Thyroid gland (tissue), 4 donors: ENCODE measurements around the gene AFF3.

ENCODE experiments used
- POLR2A ChIP-seq, 2 donors: fragments of 450-650 bp; IDR thresholded peaks; one replicate each; pipeline ENCODE4 v1.6.1; 2017; ENCODE audit warnings: antibody characterized with exemption in 2 of 2, mild to moderate bottlenecking in 2 of 2, moderate library complexity in 1 of 2
- TF ChIP-seq, protein P1 (sequence below), 6 experiments: fragments of 200-600 bp in 3 of 6; fragments of 450-650 bp in 3 of 6; sonication (generic) in 3 of 6; IDR thresholded peaks; one replicate each; pipeline ENCODE4 v1.5.1; 2016 to 2019; ENCODE audit warnings: antibody characterized with exemption in 6 of 6, mild to moderate bottlenecking in 2 of 6, inconsistent platforms in 1 of 6, moderate library complexity in 1 of 6

DNA sequence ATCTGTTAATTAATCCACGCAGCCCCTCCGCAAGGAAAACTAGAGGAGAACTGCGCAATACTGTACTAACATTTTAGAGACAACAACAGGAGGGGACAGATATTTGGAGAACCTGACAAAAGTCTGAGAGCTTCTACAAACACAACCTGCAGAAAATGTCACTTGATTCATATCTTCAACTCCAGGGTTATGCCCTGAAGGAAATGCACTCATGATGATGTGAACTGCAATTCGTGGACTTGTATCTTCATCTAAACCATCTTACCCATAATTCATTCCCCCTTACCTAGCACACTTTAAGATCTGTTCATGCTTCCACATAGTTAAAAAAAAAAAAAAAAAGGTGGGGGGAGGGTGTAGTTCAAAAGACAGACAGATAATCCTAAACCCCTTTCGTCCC, 75.5 kb downstream of the AFF3 start:
- TF ChIP-seq, protein P1, sequence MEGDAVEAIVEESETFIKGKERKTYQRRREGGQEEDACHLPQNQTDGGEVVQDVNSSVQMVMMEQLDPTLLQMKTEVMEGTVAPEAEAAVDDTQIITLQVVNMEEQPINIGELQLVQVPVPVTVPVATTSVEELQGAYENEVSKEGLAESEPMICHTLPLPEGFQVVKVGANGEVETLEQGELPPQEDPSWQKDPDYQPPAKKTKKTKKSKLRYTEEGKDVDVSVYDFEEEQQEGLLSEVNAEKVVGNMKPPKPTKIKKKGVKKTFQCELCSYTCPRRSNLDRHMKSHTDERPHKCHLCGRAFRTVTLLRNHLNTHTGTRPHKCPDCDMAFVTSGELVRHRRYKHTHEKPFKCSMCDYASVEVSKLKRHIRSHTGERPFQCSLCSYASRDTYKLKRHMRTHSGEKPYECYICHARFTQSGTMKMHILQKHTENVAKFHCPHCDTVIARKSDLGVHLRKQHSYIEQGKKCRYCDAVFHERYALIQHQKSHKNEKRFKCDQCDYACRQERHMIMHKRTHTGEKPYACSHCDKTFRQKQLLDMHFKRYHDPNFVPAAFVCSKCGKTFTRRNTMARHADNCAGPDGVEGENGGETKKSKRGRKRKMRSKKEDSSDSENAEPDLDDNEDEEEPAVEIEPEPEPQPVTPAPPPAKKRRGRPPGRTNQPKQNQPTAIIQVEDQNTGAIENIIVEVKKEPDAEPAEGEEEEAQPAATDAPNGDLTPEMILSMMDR (IDR thresholded peaks at IDR 0.05) = no peak
- no peak for TF ChIP-seq POLR2A (IDR thresholded peaks at IDR 0.05)
